SKM-1 (cell line): Measurements from ENCODE around the gene PTK6.
"Not testable (repeated sequence)": the region's sequence is repeated elsewhere in the genome, so short reads cannot be mapped to it uniquely, and the experiment has no call there.

Experiments used
- DNase-seq: peaks from one replicate; lab custom pipeline; 2025; ENCODE audit not compliant: unreplicated experiment; lab: John Stamatoyannopoulos, UW

PTK6 gene

GRCh38 chr20:63559485-63560332 is 22.5 kb upstream of the PTK6 start:
- DNase-seq: not testable (repeated sequence)

- DNase-seq: no peak
These were observed 21.8 kb upstream of the PTK6 start for GRCh38 chr20:63558804-63559484.

GRCh38 chr20:63557481-63557891 is 20.3 kb upstream of the PTK6 start:
- DNase-seq: no peak

GRCh38 chr20:63556873-63557478 is 19.8 kb upstream of the PTK6 start:
- DNase-seq: no peak

GRCh38 chr20:63555661-63556381 is 18.6 kb upstream of the PTK6 start:
- DNase-seq: no peak

- DNase-seq: no peak
These were observed 17.4 kb upstream of the PTK6 start for GRCh38 chr20:63554361-63555278.

- DNase-seq: no peak
These were observed 16.7 kb upstream of the PTK6 start, which contains the start of gene FNDC11 for GRCh38 chr20:63553933-63554290. FNDC11 (plus strand) TSS chr20:63554159; CDS start chr20:63555664, 1,505 bp downstream.

GRCh38 chr20:63553251-63553932 is 16.2 kb upstream of the PTK6 start:
- DNase-seq: peak; percentile 21

- no peak for DNase-seq
These were observed 15.5 kb upstream of the PTK6 start for GRCh38 chr20:63552481-63553249.

GRCh38 chr20:63551068-63551467 is 13.9 kb upstream of the PTK6 start:
- no peak for DNase-seq

GRCh38 chr20:63549679-63550282 is 12.6 kb upstream of the PTK6 start:
- no peak for DNase-seq

- no peak for DNase-seq
These were observed 11.8 kb upstream of the PTK6 start for GRCh38 chr20:63549019-63549418.

GRCh38 chr20:63548542-63548941 is 11.4 kb upstream of the PTK6 start:
- DNase-seq: no peak

GRCh38 chr20:63547725-63548480 is 10.7 kb upstream of the PTK6 start, which contains the start of gene SRMS:
SRMS (minus strand) TSS chr20:63547749; CDS start chr20:63547463, 286 bp downstream.
- DNase-seq: no peak

- no peak for DNase-seq
These were observed 10.0 kb upstream of the PTK6 start for GRCh38 chr20:63546956-63547724.

GRCh38 chr20:63546256-63546955 is 9.2 kb upstream of the PTK6 start:
- no peak for DNase-seq
